ENCODE data around the gene CTNNA1. TPM values are rescaled to one million over a fixed set of nuclear protein-coding genes. Genes with fewer than 3 reads are reported as not detected.

CTNNA1 gene
- total and polyA plus RNA-seq, 4 donors: 115 to 480 (median 302) TPM

DNA sequence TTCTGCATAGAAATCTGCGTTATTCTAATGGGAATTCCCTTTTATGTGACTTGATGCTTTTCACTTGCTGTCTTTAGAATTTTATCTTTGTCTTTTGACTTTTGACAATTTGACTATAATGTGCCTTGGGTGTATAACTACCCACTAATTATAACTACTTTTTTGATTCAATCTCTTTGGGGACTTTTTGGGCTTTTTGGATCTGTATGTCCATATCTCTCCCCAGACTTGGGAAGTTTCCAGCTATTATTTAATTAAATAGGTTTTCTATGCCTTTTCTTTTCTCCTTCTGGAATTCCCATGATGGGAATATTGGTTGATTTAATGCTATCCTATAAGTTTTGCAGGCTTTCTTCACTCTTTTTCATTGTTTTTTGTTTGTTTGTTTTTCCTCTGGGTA, 64.0 kb downstream of the CTNNA1 start:
- no peak for DNase-seq
- TF ChIP-seq, protein P1, sequence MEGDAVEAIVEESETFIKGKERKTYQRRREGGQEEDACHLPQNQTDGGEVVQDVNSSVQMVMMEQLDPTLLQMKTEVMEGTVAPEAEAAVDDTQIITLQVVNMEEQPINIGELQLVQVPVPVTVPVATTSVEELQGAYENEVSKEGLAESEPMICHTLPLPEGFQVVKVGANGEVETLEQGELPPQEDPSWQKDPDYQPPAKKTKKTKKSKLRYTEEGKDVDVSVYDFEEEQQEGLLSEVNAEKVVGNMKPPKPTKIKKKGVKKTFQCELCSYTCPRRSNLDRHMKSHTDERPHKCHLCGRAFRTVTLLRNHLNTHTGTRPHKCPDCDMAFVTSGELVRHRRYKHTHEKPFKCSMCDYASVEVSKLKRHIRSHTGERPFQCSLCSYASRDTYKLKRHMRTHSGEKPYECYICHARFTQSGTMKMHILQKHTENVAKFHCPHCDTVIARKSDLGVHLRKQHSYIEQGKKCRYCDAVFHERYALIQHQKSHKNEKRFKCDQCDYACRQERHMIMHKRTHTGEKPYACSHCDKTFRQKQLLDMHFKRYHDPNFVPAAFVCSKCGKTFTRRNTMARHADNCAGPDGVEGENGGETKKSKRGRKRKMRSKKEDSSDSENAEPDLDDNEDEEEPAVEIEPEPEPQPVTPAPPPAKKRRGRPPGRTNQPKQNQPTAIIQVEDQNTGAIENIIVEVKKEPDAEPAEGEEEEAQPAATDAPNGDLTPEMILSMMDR (IDR thresholded peaks at IDR 0.05; ENCODE audit: control extremely low read depth, extremely low read depth): no peak
- Histone ChIP-seq H3K9me3 (ENCODE audit: control insufficient read depth in 4 of 4, insufficient read depth in 3 of 4, low read length in 3 of 4) (no peaks in the 10 kb centered on the region), H3K36me3 (ENCODE audit: control insufficient read depth in 4 of 4, insufficient read depth in 4 of 4, low read length in 4 of 4) (peaks cover 2 to 31% (median 20%) of the 10 kb centered on the region in 4 donors), H3K27ac (ENCODE audit: low read depth in 1 of 2, low read length in 1 of 2) (no peak overlapping the region), H3K9ac (ENCODE audit: insufficient read depth in 1 of 2, low read length in 2 of 2) (no peak overlapping the region), H3K4me1 (ENCODE audit: control insufficient read depth in 5 of 5, insufficient read depth in 5 of 5, low read length in 5 of 5) (peaks cover 0 to 11% (median 0%) of the 10 kb centered on the region in 5 donors), H3K27me3 (ENCODE audit: control insufficient read depth in 3 of 3, insufficient read depth in 3 of 3, low read length in 2 of 3) (no peaks in the 10 kb centered on the region), H3K4me3 (no peak overlapping the region)
- ATAC-seq (ENCODE audit: insufficient read depth, low FRiP score): no peak
- 97 to 98% methylated on average over 1 of the region's 1 CpG for whole genome bisulfite sequencing, 2 donors

DNA sequence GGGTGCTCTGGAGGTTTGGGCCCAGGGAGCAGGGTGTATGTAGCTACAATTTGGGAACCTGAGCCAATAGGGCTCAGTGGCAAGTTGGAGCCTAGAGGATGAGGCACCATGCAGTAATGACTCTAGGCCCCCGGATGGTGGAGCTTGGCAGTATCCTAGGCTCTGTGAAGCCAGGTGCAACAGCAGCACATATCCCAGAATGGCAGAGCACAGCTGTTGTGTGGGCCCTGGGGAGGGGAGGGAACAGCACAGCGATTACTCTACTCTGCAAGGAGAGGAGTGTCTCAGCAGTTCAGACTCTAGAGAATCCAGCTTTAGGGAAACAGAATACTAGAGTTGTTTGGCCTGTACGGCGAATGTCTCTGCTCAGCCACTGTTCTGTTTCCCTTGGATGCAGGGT, 65.9 kb downstream of the CTNNA1 start:
- Histone ChIP-seq H3K27me3 (ENCODE audit: control insufficient read depth in 3 of 3, insufficient read depth in 3 of 3, low read length in 2 of 3) (no peaks in the 10 kb centered on the region), H3K4me3 (no peak overlapping the region), H3K9ac (ENCODE audit: insufficient read depth in 1 of 2, low read length in 2 of 2) (no peak overlapping the region), H3K27ac (ENCODE audit: low read depth in 1 of 2, low read length in 1 of 2) (no peak overlapping the region), H3K4me1 (ENCODE audit: control insufficient read depth in 5 of 5, insufficient read depth in 5 of 5, low read length in 5 of 5) (peaks cover 0 to 11% (median 0%) of the 10 kb centered on the region in 5 donors), H3K36me3 (ENCODE audit: control insufficient read depth in 4 of 4, insufficient read depth in 4 of 4, low read length in 4 of 4) (peaks cover 2 to 20% (median 11%) of the 10 kb centered on the region in 4 donors), H3K9me3 (ENCODE audit: control insufficient read depth in 4 of 4, insufficient read depth in 3 of 4, low read length in 3 of 4) (no peaks in the 10 kb centered on the region)
- ATAC-seq (ENCODE audit: insufficient read depth, low FRiP score) (no peak), DNase-seq (no peak)
- 89 to 96% methylated on average over 4 of the region's 4 CpGs for WGBS, 2 donors
- TF ChIP-seq, protein P1 (IDR thresholded peaks at IDR 0.05; ENCODE audit: control extremely low read depth, extremely low read depth): no peak

DNA sequence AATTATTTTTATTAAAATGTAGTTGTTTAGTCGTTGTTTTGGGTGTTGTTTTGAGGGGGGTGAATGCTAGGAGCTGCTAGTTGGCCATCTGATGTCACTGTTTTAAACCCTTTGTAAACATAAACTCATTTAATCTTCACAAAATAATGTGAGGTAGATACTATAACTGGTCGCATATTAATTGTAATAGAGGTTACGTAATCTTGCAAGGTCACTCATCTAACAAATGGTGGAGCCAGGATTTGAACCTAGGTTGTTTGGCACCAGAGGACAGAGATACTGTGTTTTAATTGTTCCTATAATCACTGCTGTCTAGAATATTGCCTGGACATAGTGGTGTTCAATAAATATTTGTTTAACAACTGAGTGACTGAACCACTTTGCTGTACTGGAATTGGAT, 67.5 kb downstream of the CTNNA1 start:
- DNase-seq (no peak), ATAC-seq (ENCODE audit: insufficient read depth, low FRiP score) (no peak)
- WGBS, 2 donors: 86 to 93% methylated on average over 3 of the region's 3 CpGs
- Histone ChIP-seq H3K27me3 (ENCODE audit: control insufficient read depth in 3 of 3, insufficient read depth in 3 of 3, low read length in 2 of 3) (no peaks in the 10 kb centered on the region), H3K4me3 (no peak overlapping the region), H3K36me3 (ENCODE audit: control insufficient read depth in 4 of 4, insufficient read depth in 4 of 4, low read length in 4 of 4) (peaks cover 4 to 12% (median 8%) of the 10 kb centered on the region in 4 donors), H3K9ac (ENCODE audit: insufficient read depth in 1 of 2, low read length in 2 of 2) (no peak overlapping the region), H3K27ac (ENCODE audit: low read depth in 1 of 2, low read length in 1 of 2) (no peak overlapping the region), H3K4me1 (ENCODE audit: control insufficient read depth in 5 of 5, insufficient read depth in 5 of 5, low read length in 5 of 5) (peaks cover 0 to 11% (median 0%) of the 10 kb centered on the region in 5 donors), H3K9me3 (ENCODE audit: control insufficient read depth in 4 of 4, insufficient read depth in 3 of 4, low read length in 3 of 4) (no peaks in the 10 kb centered on the region)
- TF ChIP-seq, protein P1 (IDR thresholded peaks at IDR 0.05; ENCODE audit: control extremely low read depth, extremely low read depth): no peak

DNA sequence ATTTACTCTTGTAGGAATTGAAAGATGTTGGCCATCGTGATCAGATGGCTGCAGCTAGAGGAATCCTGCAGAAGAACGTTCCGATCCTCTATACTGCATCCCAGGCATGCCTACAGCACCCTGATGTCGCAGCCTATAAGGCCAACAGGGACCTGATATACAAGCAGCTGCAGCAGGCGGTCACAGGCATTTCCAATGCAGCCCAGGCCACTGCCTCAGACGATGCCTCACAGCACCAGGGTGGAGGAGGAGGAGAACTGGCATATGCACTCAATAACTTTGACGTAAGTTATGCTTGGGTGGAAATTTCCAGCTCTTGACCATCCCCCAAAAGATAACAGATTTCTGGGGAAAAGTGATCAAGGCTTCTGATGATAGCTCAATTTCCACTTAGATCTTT, 71.3 kb downstream of the CTNNA1 start:
- 81 to 92% methylated on average over 7 of the region's 7 CpGs for WGBS, 2 donors
- Histone ChIP-seq H3K4me3 (no peak overlapping the region), H3K27ac (ENCODE audit: low read depth in 1 of 2, low read length in 1 of 2) (no peak overlapping the region), H3K4me1 (ENCODE audit: control insufficient read depth in 5 of 5, insufficient read depth in 5 of 5, low read length in 5 of 5) (peaks cover 0 to 6% (median 3%) of the 10 kb centered on the region in 5 donors), H3K27me3 (ENCODE audit: control insufficient read depth in 3 of 3, insufficient read depth in 3 of 3, low read length in 2 of 3) (no peaks in the 10 kb centered on the region), H3K36me3 (ENCODE audit: control insufficient read depth in 4 of 4, insufficient read depth in 4 of 4, low read length in 4 of 4) (peaks cover 5 to 24% (median 14%) of the 10 kb centered on the region in 4 donors), H3K9me3 (ENCODE audit: control insufficient read depth in 4 of 4, insufficient read depth in 3 of 4, low read length in 3 of 4) (no peaks in the 10 kb centered on the region), H3K9ac (ENCODE audit: insufficient read depth in 1 of 2, low read length in 2 of 2) (no peak overlapping the region)
- TF ChIP-seq, protein P1 (IDR thresholded peaks at IDR 0.05; ENCODE audit: control extremely low read depth, extremely low read depth): no peak
- DNase-seq (no peak), ATAC-seq (ENCODE audit: insufficient read depth, low FRiP score) (no peak)

All from lung (tissue), 12 donors.